ENCODE measurements around the gene EYA2. TPM values are rescaled to one million over a fixed set of nuclear protein-coding genes. Genes with fewer than 3 reads are reported as not detected.

The EYA2 gene
- total RNA-seq, 2 experiments from 2014 or later: not detected

DNA sequence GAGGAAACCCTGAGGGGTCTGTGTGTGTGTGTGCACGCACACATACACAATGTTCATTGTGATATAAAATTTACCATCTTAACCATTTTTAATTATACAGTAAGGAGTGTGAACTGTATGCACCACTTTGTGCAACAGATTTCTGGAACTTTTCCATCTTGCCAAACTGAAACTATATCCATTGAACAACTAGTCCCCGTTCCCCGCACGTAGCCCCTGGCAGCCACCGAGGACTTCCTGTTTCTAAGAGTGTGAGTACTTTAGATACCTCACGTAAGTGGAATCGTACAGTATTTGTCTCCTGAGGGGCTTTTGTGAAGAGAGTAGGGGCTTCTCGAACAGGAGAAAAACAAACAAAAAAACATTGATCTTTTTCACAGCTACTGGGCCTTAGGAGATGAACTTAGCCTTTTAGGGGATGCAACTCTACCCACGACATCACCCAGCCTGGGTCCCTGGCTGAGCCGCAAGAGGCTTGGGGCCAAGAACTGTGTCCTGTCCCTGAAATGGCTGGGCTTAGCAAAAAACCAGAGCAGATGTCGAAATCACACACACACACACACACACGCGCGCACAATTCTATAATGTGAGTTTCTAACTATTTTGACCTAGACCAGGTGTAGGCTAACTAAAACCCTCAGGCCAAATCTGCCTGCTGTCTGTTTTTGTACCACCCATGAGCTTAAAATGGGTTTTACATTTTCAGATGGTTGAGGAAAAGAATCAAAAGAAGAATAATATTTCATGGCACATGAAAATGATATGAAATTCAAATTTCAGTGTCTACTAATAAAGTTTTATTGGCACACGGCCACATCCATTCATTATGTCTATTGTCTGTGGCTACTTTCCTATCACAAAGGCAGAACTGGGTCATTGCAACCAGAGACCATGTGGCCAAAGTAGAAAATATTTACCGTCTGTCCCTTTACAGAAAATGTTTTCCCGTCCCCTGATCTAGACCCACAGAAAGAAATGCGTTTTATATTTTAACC lies 144.2 kb downstream of the EYA2 start:
- intact Hi-C loops (cut with DNase I, micrococcal nuclease): no loop called here
- ChIA-PET CTCF (interaction anchor here (0.6 kb wide), 1 partner anchor 124 kb away, joined by 3 read pairs; no protein-coding TSS in a partner anchor), POLR2A (no interaction called here)
- ATAC-seq (no peak), DNase-seq (no peak)
- H3K27me3 Mint-ChIP-seq: peaks cover 18% of the 10 kb centered on the region
- H3K4me3 Mint-ChIP-seq: no peak overlapping the region
- no peaks in the 10 kb centered on the region for H3K9me3 Mint-ChIP-seq (ENCODE audit: low read depth)
- H3K4me1 Mint-ChIP-seq: no peaks in the 10 kb centered on the region
- no peak overlapping the region for H3K27ac Mint-ChIP-seq
- no peaks in the 10 kb centered on the region for H3K36me3 Mint-ChIP-seq (ENCODE audit: low read depth)

DNA sequence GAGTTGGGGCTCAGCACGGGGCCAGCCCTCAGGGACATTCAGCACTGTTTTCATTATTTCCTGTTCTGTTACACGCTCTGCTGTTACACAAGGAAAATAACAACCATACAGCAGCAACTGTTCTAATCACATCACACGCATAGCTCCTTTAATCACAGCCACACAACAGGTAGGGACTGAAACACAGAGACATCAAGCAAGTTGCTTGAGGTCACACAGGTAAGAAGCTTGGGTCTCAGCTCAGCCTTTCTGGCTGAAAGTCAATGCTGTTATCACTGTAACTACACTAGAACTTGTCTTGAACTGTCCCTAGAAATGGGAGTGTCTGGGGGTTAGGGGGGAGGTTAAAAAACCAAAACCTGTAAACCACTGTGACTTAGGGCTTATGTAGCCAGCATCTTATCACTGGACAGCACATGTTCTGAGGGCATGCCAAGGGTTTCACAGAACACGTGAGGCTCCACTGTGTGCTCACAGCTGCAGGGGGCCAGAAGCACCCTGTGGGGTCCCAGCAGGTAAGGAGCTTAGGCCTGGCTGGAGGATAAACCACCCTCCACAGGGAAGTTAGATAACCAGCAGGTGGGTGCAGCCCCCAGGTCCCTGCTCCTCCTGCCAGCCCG lies 146.0 kb downstream of the EYA2 start:
- Mint-ChIP-seq H3K27me3 (peaks cover 18% of the 10 kb centered on the region), H3K27ac (no peak overlapping the region), H3K36me3 (ENCODE audit: low read depth) (no peaks in the 10 kb centered on the region), H3K4me3 (no peak overlapping the region), H3K9me3 (ENCODE audit: low read depth) (no peaks in the 10 kb centered on the region), H3K4me1 (no peaks in the 10 kb centered on the region)
- intact Hi-C loops (cut with DNase I, micrococcal nuclease): no loop called here
- no peak for ATAC-seq
- ChIA-PET CTCF (no interaction called here), POLR2A (no interaction called here)
- no peak for DNase-seq

DNA sequence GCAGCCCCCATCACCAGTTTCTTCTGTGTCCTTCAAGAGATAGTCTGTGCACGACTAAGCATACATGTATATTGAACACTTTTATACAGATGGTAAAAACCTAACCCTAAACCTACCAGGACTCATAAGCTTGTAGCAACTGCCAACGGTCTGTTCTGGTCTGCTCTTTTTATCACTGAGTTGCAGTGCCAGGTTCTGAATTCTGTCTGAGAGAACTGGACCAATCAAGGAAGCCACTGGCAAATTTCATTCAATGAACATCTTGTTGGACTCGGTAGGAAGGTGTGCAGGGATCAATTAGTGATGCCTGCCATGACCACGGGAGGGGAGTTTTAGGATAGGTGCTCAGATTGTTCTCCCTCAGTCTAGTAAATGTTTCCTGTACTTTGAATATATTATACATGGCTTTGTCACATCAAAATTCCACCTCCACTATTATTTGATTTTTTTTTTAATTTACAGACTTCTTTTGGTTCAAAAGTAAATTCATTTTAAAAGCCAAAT lies 146.8 kb downstream of the EYA2 start:
- Mint-ChIP-seq H3K27ac (no peak overlapping the region), H3K4me3 (no peak overlapping the region), H3K9me3 (ENCODE audit: low read depth) (no peaks in the 10 kb centered on the region), H3K27me3 (peaks cover 18% of the 10 kb centered on the region), H3K4me1 (no peaks in the 10 kb centered on the region), H3K36me3 (ENCODE audit: low read depth) (no peaks in the 10 kb centered on the region)
- CTCF ChIA-PET: no interaction called here
- no peak for ATAC-seq
- intact Hi-C loops (cut with DNase I, micrococcal nuclease): no loop called here
- POLR2A ChIA-PET: no interaction called here
- DNase-seq: no peak

DNA sequence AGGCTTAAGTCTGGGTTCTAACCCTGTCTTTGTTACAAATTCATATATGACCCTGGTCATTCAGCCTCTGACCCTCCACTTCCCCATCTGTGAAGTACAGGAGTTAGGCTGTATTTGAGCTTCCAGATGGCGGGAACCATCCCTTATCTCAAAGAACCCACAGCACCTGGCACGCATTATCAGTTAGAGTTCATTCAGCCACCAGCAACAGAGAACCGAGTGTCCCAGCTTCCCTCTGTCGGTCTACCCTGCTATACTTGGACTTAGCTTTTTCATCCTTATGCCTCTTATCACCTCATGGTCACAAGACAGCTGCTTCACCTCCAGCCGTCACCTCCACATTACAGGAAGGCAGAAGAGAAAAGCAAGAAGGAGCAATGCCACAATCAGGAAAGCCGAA lies 147.8 kb downstream of the EYA2 start:
- peaks cover 18% of the 10 kb centered on the region for H3K27me3 Mint-ChIP-seq
- H3K4me3 Mint-ChIP-seq: no peak overlapping the region
- no peaks in the 10 kb centered on the region for H3K4me1 Mint-ChIP-seq
- no peak for DNase-seq
- no peaks in the 10 kb centered on the region for H3K9me3 Mint-ChIP-seq (ENCODE audit: low read depth)
- intact Hi-C loops (cut with DNase I, micrococcal nuclease): no loop called here
- CTCF ChIA-PET: interaction anchor here (0.5 kb wide), 1 partner anchor 426 kb away, joined by 4 read pairs; no protein-coding TSS in a partner anchor
- no peak overlapping the region for H3K27ac Mint-ChIP-seq
- POLR2A ChIA-PET: no interaction called here
- H3K36me3 Mint-ChIP-seq (ENCODE audit: low read depth): no peaks in the 10 kb centered on the region
- no peak for ATAC-seq

DNA sequence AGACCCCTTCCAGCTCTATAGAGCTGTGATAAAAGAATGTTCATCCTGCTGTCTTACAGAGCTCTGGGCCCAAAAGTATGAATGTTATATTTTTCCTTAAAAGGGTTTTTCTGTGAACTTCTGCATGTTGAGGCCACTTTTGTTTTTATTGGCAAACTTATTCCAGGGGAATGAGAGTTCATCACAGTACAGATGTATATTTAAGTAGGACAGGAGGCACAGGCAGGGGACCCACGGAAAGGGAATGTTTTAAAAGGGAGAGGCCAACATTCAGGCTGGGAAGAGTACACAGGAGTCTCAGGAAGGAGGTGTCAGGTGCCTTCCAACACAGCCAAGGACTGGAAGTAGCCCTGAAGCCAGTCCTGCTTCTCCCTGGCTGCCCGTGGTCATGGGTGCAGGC lies 148.4 kb downstream of the EYA2 start:
- no peaks in the 10 kb centered on the region for H3K9me3 Mint-ChIP-seq (ENCODE audit: low read depth)
- POLR2A ChIA-PET: no interaction called here
- ATAC-seq (no peak), DNase-seq (no peak)
- intact Hi-C loops (cut with DNase I, micrococcal nuclease): no loop called here
- H3K36me3 Mint-ChIP-seq (ENCODE audit: low read depth): no peaks in the 10 kb centered on the region
- H3K27ac Mint-ChIP-seq: no peak overlapping the region
- H3K4me3 Mint-ChIP-seq: no peak overlapping the region
- no peaks in the 10 kb centered on the region for H3K4me1 Mint-ChIP-seq
- peaks cover 15% of the 10 kb centered on the region for H3K27me3 Mint-ChIP-seq
- CTCF ChIA-PET: interaction anchor here (0.5 kb wide), 1 partner anchor 427 kb away, joined by 4 read pairs; no protein-coding TSS in a partner anchor

DNA sequence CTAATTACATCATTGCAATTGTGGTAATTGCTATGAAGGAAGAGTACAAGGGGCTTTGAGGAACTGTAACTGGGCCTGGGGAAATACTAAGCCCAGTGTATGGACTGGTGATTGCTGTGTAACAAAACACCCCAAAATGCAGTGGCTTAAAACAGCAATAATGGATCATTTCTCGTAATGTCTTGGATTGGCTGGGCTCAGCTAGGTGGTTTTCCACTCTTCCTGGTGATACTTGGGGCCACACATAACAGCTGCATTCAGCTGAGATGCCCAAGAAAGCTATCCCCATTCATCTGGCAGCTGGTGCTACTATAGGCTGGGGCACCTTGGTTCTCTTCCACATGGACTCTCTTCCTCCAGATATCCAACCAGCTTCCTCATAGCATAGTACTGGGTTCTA lies 150.3 kb downstream of the EYA2 start:
- intact Hi-C loops (cut with DNase I, micrococcal nuclease): no loop called here

DNA sequence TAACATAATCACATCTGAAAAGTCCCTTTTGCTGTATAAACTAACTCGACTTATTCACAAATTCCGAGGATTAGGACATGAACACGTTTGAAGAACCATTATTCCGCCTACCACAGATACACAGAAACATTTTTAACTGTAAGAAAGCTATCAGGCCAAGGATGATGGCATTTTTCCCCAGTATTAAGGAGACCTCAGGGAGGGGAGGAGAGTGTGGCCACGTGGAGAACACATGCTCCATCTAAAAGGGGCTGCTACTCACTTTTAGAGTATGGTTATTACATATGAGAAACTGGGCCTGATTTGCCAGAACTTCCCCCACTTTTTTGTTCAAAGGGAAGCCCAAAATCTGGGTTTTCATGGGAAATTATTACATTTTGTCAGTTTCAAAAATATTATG lies 153.4 kb downstream of the EYA2 start:
- intact Hi-C loops (cut with DNase I, micrococcal nuclease): no loop called here
- Mint-ChIP-seq H3K27me3 (peaks cover 10% of the 10 kb centered on the region), H3K27ac (no peak overlapping the region), H3K9me3 (ENCODE audit: low read depth) (no peaks in the 10 kb centered on the region), H3K4me1 (no peaks in the 10 kb centered on the region), H3K4me3 (no peak overlapping the region), H3K36me3 (ENCODE audit: low read depth) (no peaks in the 10 kb centered on the region)
- no peak for ATAC-seq
- ChIA-PET CTCF (no interaction called here), POLR2A (no interaction called here)
- DNase-seq: no peak

More for the DNA sequence above, 150.3 kb downstream of the EYA2 start:
- DNase-seq: no peak
- CTCF ChIA-PET: interaction anchor here (0.7 kb wide), 1 partner anchor 637 kb away, joined by 3 read pairs; no protein-coding TSS in a partner anchor
- no peaks in the 10 kb centered on the region for H3K36me3 Mint-ChIP-seq (ENCODE audit: low read depth)
- no peaks in the 10 kb centered on the region for H3K9me3 Mint-ChIP-seq (ENCODE audit: low read depth)
- POLR2A ChIA-PET: no interaction called here
- no peak overlapping the region for H3K27ac Mint-ChIP-seq
- H3K4me3 Mint-ChIP-seq: no peak overlapping the region
- no peak for ATAC-seq
- H3K4me1 Mint-ChIP-seq: no peaks in the 10 kb centered on the region
- peaks cover 14% of the 10 kb centered on the region for H3K27me3 Mint-ChIP-seq

DNA sequence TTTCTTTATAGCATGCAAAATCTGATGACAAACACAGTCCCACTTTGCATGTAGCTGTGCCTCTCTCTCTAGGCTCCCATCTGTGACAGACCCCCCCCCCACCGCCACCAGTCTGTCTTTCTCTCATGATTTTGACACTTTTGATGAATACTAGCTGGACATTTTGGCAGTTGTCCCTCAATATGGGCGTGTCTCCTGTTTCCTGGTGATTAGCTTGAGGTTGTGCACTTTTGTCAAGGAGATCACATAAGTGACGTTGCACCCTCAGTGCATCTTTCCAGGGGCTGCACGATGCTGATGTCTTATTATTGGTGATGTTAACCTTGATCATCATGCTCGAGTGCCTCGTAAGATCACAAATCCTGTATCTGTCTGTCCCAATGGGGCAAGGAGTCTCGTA lies 155.1 kb downstream of the EYA2 start:
- ChIA-PET CTCF (interaction anchor here (0.6 kb wide), 1 partner anchor 25 kb away, joined by 3 read pairs; no protein-coding TSS in a partner anchor), POLR2A (no interaction called here)
- no peak overlapping the region for H3K27ac Mint-ChIP-seq
- intact Hi-C loops (cut with DNase I, micrococcal nuclease): no loop called here
- ATAC-seq: no peak
- no peak for DNase-seq
- H3K36me3 Mint-ChIP-seq (ENCODE audit: low read depth): no peaks in the 10 kb centered on the region
- no peaks in the 10 kb centered on the region for H3K4me1 Mint-ChIP-seq
- no peak overlapping the region for H3K4me3 Mint-ChIP-seq
- H3K9me3 Mint-ChIP-seq (ENCODE audit: low read depth): no peaks in the 10 kb centered on the region
- peaks cover 10% of the 10 kb centered on the region for H3K27me3 Mint-ChIP-seq

DNA sequence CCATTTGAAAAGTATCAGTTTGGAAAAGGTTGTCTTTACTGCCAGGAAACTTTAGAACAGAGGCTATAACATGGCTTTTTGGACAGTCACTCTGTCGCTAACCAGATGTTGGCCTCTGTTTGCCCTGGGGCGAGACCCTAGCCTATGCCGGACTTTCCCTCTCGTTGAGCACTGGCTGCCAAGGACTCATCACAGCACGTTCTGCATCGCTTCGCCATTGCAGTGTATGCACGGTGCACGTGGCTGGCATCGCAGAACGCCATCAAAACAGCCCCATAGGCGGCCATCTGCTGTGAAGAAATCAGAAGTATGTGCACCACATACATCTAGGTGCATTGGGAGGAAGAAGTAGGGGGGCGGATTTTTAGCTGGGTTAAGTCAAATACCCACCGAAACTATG lies 156.4 kb downstream of the EYA2 start:
- DNase-seq (no peak), ATAC-seq (no peak)
- H3K4me1 Mint-ChIP-seq: no peaks in the 10 kb centered on the region
- H3K4me3 Mint-ChIP-seq: no peak overlapping the region
- no peaks in the 10 kb centered on the region for H3K9me3 Mint-ChIP-seq (ENCODE audit: low read depth)
- ChIA-PET CTCF (interaction anchor here (0.6 kb wide), 1 partner anchor 9 kb away, joined by 3 read pairs; no protein-coding TSS in a partner anchor), POLR2A (no interaction called here)
- H3K27me3 Mint-ChIP-seq: peaks cover 15% of the 10 kb centered on the region
- intact Hi-C loops (cut with DNase I, micrococcal nuclease): no loop called here
- no peak overlapping the region for H3K27ac Mint-ChIP-seq
- no peaks in the 10 kb centered on the region for H3K36me3 Mint-ChIP-seq (ENCODE audit: low read depth)

DNA sequence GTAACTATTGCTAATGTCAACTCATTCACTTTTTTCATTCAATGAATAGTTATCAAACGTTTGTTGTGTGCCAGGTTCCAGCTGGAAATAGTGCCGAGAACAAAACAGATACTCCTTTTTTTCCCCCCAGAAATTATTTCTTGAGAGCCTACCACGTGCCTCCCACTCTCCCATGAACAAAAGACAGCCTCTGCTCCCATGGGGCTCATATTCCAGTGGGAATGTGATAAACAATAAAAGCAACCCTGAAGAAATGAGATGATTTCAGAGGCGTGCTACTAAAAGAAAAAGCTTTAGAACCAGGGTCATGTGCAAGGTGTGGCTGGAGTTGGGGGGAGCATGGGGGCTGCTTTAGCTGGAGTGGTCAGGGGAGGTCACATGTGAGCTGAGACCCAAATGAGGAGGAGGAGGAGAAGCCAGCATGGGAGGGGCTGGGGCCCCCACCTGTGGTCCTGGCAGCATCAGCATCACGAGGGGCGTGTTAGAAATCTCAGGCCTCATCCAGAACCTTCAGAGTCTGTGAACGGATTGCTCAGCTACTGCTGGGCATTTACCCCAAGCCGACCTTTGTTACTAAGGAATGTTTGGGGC lies 157.4 kb downstream of the EYA2 start:
- Mint-ChIP-seq H3K27me3 (peaks cover 15% of the 10 kb centered on the region), H3K4me1 (no peaks in the 10 kb centered on the region), H3K9me3 (ENCODE audit: low read depth) (no peaks in the 10 kb centered on the region), H3K4me3 (no peak overlapping the region), H3K27ac (no peak overlapping the region), H3K36me3 (ENCODE audit: low read depth) (no peaks in the 10 kb centered on the region)
- ChIA-PET POLR2A (no interaction called here), CTCF (interaction anchor here (0.8 kb wide), 1 partner anchor 299 kb away, joined by 4 read pairs; no protein-coding TSS in a partner anchor)
- ATAC-seq (no peak), DNase-seq (no peak)
- intact Hi-C loops (cut with DNase I, micrococcal nuclease): no loop called here

DNA sequence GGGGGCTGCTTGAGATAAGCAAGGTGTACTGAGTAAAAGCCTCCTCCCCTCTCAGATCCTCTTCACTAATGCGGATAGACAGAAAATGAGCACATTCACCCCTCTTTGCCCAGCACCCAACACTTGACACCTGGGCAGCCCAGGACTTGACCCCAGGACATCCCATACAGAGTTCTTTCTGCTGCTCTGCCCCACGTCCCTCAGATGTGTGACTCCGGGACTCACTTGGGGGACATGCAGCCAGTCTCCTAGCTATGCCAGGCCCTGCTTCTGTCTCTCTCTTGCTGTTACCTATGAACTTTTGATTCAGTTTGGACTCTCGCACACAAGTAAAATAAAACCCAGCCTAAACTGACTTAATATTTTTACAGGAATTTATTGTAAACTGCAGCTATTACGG lies 159.9 kb downstream of the EYA2 start:
- Mint-ChIP-seq H3K36me3 (ENCODE audit: low read depth) (no peaks in the 10 kb centered on the region), H3K4me3 (no peak overlapping the region), H3K9me3 (ENCODE audit: low read depth) (no peaks in the 10 kb centered on the region), H3K4me1 (no peaks in the 10 kb centered on the region), H3K27me3 (peaks cover 11% of the 10 kb centered on the region), H3K27ac (no peak overlapping the region)
- ATAC-seq (no peak), DNase-seq (no peak)
- CTCF ChIA-PET: no interaction called here
- intact Hi-C loops (cut with DNase I, micrococcal nuclease): no loop called here
- POLR2A ChIA-PET: no interaction called here

Data from activated CD4-positive, alpha-beta T cell treated with anti-CD3 and anti-CD28 coated beads for 36 hours (primary cell).